ENCODE data around the gene WDR7.

DNA sequence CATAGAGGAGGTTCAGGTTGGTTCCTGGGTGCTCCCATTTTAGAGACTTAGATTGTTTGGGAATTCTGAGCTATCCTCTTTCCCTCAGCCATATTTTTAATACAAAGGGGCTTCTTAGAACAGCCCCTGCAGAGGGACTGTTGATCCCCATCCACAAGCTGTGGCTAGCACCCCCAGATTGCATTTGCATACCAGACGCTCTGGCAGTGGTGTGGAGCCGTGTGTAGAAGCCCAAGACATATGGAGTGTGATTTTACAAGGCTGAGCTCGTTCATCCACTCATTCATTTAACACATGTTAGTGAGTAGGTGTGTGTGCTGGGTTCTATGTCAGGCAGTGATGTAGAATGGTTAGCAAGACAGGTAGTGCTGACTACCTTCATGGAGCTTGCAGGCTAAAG lies 329.0 kb downstream of the WDR7 start:
- TF ChIP-seq, protein P1, sequence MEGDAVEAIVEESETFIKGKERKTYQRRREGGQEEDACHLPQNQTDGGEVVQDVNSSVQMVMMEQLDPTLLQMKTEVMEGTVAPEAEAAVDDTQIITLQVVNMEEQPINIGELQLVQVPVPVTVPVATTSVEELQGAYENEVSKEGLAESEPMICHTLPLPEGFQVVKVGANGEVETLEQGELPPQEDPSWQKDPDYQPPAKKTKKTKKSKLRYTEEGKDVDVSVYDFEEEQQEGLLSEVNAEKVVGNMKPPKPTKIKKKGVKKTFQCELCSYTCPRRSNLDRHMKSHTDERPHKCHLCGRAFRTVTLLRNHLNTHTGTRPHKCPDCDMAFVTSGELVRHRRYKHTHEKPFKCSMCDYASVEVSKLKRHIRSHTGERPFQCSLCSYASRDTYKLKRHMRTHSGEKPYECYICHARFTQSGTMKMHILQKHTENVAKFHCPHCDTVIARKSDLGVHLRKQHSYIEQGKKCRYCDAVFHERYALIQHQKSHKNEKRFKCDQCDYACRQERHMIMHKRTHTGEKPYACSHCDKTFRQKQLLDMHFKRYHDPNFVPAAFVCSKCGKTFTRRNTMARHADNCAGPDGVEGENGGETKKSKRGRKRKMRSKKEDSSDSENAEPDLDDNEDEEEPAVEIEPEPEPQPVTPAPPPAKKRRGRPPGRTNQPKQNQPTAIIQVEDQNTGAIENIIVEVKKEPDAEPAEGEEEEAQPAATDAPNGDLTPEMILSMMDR (IDR thresholded peaks at IDR 0.05), result no peak
- TF ChIP-seq POLR2A (IDR thresholded peaks at IDR 0.05), result no peak
